Measurements from ENCODE around the gene JAKMIP2.
"Not testable (repeated sequence)": the region's sequence is repeated elsewhere in the genome, so short reads cannot be mapped to it uniquely, and the experiment has no call there.

Gene JAKMIP2

GRCh38 chr5:147557876-147558745 lies 224.4 kb downstream of the JAKMIP2 start:
- DNase-seq (ENCODE audit: low spot score), result no peak

GRCh38 chr5:147555176-147555575 lies 227.4 kb downstream of the JAKMIP2 start:
- DNase-seq (ENCODE audit: low spot score), result no peak

- DNase-seq (ENCODE audit: low spot score), result no peak
Observed at GRCh38 chr5:147554261-147554817, 228.2 kb downstream of the JAKMIP2 start.

- DNase-seq (ENCODE audit: low spot score), result not testable (repeated sequence)
Observed at GRCh38 chr5:147553817-147554216, 228.7 kb downstream of the JAKMIP2 start.

GRCh38 chr5:147552897-147553296 lies 229.6 kb downstream of the JAKMIP2 start:
- DNase-seq (ENCODE audit: low spot score), result no peak

- DNase-seq (ENCODE audit: low spot score), result no peak
Observed at GRCh38 chr5:147551677-147552076, 230.9 kb downstream of the JAKMIP2 start.

- no peak for DNase-seq (ENCODE audit: low spot score)
Observed at GRCh38 chr5:147547730-147548129, 234.8 kb downstream of the JAKMIP2 start.

- no peak for DNase-seq (ENCODE audit: low spot score)
Observed at GRCh38 chr5:147544556-147544955, 238.0 kb downstream of the JAKMIP2 start.

GRCh38 chr5:147539053-147539452 lies 243.5 kb downstream of the JAKMIP2 start:
- no peak for DNase-seq (ENCODE audit: low spot score)

- no peak for DNase-seq (ENCODE audit: low spot score)
Observed at GRCh38 chr5:147538236-147538635, 244.3 kb downstream of the JAKMIP2 start.

Measured in D341Med (cell line).